ENCODE measurements around the gene TMIGD3. TPM values are rescaled to one million over a fixed set of nuclear protein-coding genes. Genes with fewer than 3 reads are reported as not detected.

Gene TMIGD3
- total and polyA plus RNA-seq, 2 of the 4 experiments (the other 2 are of a cell fraction), result under 0.01 to 0.12 TPM

DNA sequence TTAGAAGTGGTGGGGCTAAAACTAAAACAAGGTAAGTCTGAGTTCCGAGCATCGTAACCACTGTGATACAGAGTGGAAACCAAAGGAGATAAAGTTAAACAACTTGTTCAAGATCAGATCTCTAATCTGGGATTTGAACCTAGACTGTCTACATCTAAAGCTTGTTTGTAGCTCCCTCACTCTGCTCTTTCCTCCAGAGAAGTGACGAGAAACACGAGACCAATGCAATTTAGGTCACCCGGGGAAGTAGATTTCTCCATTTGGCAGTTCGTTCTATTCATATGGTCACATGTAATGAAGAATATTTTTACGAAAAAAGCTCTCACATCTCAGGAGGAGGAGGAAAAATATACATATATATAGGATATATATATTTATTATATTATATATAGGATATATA, 1.8 kb downstream of the TMIGD3 start:
- H2BK5ac ChIP-seq (ENCODE audit: low read depth, low read length, poor library complexity, severe bottlenecking), result no peak overlapping the region
- H2BK120ac ChIP-seq (ENCODE audit: low read depth, low read length), result no peak overlapping the region
- intact Hi-C loops (cut with micrococcal nuclease) (no loop called here), dilution Hi-C loops (cut with HindIII; ENCODE audit: low sequenced_read_pairs, unreplicated experiment) (no loop called here), in situ Hi-C loops (cut with MboI; ENCODE audit: low sequenced_read_pairs) (no loop called here)
- WGBS, 2 experiments (ENCODE audit: extremely low coverage in 2 of 2, insufficient read length in 1 of 2), result no CpG with 5 or more reads among the region's 7 CpGs
- H3K56ac ChIP-seq (ENCODE audit: extremely low read depth, insufficient read depth, low read length), result no peak overlapping the region
- H4K5ac ChIP-seq (ENCODE audit: low read depth, low read length), result no peak overlapping the region
- H3K4me3 ChIP-seq (ENCODE audit: insufficient read depth, low read depth, low read length), result no peak overlapping the region
- no peaks in the 10 kb centered on the region for H3K36me3 ChIP-seq (ENCODE audit: control insufficient read depth, insufficient read depth, low read length)
- H2AFZ ChIP-seq (replicated peaks; ENCODE audit: low read length, poor library complexity), result no peak overlapping the region
- ChIA-PET POLR2A (ENCODE audit: unreplicated experiment) (no interaction called here), CTCF (interaction anchor here (1.2 kb wide), 1 partner anchor 20 kb away, joined by 3 read pairs; no protein-coding TSS in a partner anchor)
- no peak overlapping the region for H4K91ac ChIP-seq (ENCODE audit: insufficient read depth, low read depth, low read length)
- H4K20me1 ChIP-seq (ENCODE audit: insufficient read depth, low read length), result no peaks in the 10 kb centered on the region
- H3K14ac ChIP-seq (replicated peaks; ENCODE audit: low read depth, low read length), result no peak overlapping the region
- H3K9me3 ChIP-seq (ENCODE audit: control insufficient read depth, insufficient read depth, low read length), result no peaks in the 10 kb centered on the region; the same call in 1 of the 2 replicates
- H3K18ac ChIP-seq (ENCODE audit: low read depth, low read length), result no peak overlapping the region
- DNase-seq (no peak), ATAC-seq (ENCODE audit: low read depth) (no peak)
- H3K23ac ChIP-seq (ENCODE audit: low read depth, low read length), result no peak overlapping the region
- no peak overlapping the region for H2BK20ac ChIP-seq (ENCODE audit: low read depth, low read length)
- no peak overlapping the region for H3K4ac ChIP-seq (ENCODE audit: low read depth, low read length)
- no peak overlapping the region for H2AK5ac ChIP-seq (ENCODE audit: low read depth, low read length)
- no peaks in the 10 kb centered on the region for H3K4me1 ChIP-seq (ENCODE audit: control insufficient read depth, insufficient read depth, low read length)
- H2AK9ac ChIP-seq (replicated peaks; ENCODE audit: low read depth, low read length, poor library complexity), result no peak overlapping the region
- TF ChIP-seq POLR2A (IDR thresholded peaks at IDR 0.05; ENCODE audit: low read depth, low read length) (no peak), RFX5 (IDR thresholded peaks at IDR 0.05; ENCODE audit: low read depth, low read length) (no peak), MAZ (IDR thresholded peaks at IDR 0.05; ENCODE audit: borderline replicate concordance, low read depth, low read length) (no peak), RAD21 (IDR thresholded peaks at IDR 0.05; ENCODE audit: low read length) (no peak), NFE2L2 (IDR thresholded peaks at IDR 0.05; ENCODE audit: low read depth, low read length) (no peak), BHLHE40 (IDR thresholded peaks at IDR 0.05; ENCODE audit: low read depth, low read length) (no peak), RCOR1 (IDR thresholded peaks at IDR 0.05; ENCODE audit: insufficient replicate concordance, low read length) (no peak), SMC3 (IDR thresholded peaks at IDR 0.05; ENCODE audit: low read depth, low read length) (no peak), FOS (IDR thresholded peaks at IDR 0.05; ENCODE audit: low read depth, low read length) (no peak), ELK1 (IDR thresholded peaks at IDR 0.05; ENCODE audit: borderline replicate concordance, low read depth, low read length) (no peak), MXI1 (IDR thresholded peaks at IDR 0.05; ENCODE audit: borderline replicate concordance, low read depth, low read length) (no peak), CEBPB (IDR thresholded peaks at IDR 0.05; ENCODE audit: low read depth, low read length) (no peak)
- TF ChIP-seq, protein P1, sequence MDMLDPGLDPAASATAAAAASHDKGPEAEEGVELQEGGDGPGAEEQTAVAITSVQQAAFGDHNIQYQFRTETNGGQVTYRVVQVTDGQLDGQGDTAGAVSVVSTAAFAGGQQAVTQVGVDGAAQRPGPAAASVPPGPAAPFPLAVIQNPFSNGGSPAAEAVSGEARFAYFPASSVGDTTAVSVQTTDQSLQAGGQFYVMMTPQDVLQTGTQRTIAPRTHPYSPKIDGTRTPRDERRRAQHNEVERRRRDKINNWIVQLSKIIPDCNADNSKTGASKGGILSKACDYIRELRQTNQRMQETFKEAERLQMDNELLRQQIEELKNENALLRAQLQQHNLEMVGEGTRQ (IDR thresholded peaks at IDR 0.05; ENCODE audit: low read depth, low read length), result no peak
- TF ChIP-seq, protein P2, sequence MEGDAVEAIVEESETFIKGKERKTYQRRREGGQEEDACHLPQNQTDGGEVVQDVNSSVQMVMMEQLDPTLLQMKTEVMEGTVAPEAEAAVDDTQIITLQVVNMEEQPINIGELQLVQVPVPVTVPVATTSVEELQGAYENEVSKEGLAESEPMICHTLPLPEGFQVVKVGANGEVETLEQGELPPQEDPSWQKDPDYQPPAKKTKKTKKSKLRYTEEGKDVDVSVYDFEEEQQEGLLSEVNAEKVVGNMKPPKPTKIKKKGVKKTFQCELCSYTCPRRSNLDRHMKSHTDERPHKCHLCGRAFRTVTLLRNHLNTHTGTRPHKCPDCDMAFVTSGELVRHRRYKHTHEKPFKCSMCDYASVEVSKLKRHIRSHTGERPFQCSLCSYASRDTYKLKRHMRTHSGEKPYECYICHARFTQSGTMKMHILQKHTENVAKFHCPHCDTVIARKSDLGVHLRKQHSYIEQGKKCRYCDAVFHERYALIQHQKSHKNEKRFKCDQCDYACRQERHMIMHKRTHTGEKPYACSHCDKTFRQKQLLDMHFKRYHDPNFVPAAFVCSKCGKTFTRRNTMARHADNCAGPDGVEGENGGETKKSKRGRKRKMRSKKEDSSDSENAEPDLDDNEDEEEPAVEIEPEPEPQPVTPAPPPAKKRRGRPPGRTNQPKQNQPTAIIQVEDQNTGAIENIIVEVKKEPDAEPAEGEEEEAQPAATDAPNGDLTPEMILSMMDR (conservative IDR thresholded peaks at IDR 0.05; ENCODE audit: low read depth, low read length), result no peak
- no peak overlapping the region for H4K8ac ChIP-seq (ENCODE audit: low read depth in 2 of 2, low read length in 2 of 2)
- no peaks in the 10 kb centered on the region for H3K79me1 ChIP-seq (ENCODE audit: low read depth in 1 of 2, low read length in 2 of 2)
- H3K9ac ChIP-seq (ENCODE audit: low read depth, low read length), result no peak overlapping the region
- H2BK15ac ChIP-seq (ENCODE audit: low read depth, low read length), result no peak overlapping the region
- H3K27ac ChIP-seq (ENCODE audit: insufficient read depth, low read length), result no peak overlapping the region
- H3K9me1 ChIP-seq (ENCODE audit: insufficient read depth, low read length), result no peaks in the 10 kb centered on the region
- no peak overlapping the region for H3K4me2 ChIP-seq (ENCODE audit: low read depth, low read length)
- no TSS peak for BruUV-seq (replicated peaks)
- H3K27me3 ChIP-seq (ENCODE audit: control insufficient read depth, insufficient read depth, low read length), result peaks cover 29% of the 10 kb centered on the region
